GM21786 (cell line): Measurements from ENCODE around the gene ZNF142.

Experiments used
- ATAC-seq: cut with Tn5 transposase; IDR thresholded peaks from one replicate; pipeline ENCODE4 v1.9.1; 2021; ENCODE audit not compliant: unreplicated experiment

The ZNF142 gene

GRCh38 chr2:218655751-218656150 lies 3.7 kb downstream of the ZNF142 start:
- no peak for ATAC-seq

GRCh38 chr2:218648787-218649100 lies 10.7 kb downstream of the ZNF142 start:
- ATAC-seq, result no peak

GRCh38 chr2:218648088-218648786 lies 11.2 kb downstream of the ZNF142 start:
- no peak for ATAC-seq

- ATAC-seq, result peak; percentile 85
Measured at GRCh38 chr2:218645126-218645525, 14.3 kb downstream of the ZNF142 start.

GRCh38 chr2:218644721-218645120 lies 14.7 kb downstream of the ZNF142 start:
- no peak for ATAC-seq

GRCh38 chr2:218643751-218644310 lies 15.6 kb downstream of the ZNF142 start:
- ATAC-seq, result no peak

- no peak for ATAC-seq
Measured at GRCh38 chr2:218642786-218643185, 16.6 kb downstream of the ZNF142 start.

- no peak for ATAC-seq
Measured at GRCh38 chr2:218642121-218642656, 17.2 kb downstream of the ZNF142 start.

GRCh38 chr2:218638372-218638771 lies 21.1 kb downstream of the ZNF142 start:
- ATAC-seq, result no peak

- ATAC-seq, result no peak
Measured at GRCh38 chr2:218635719-218636118, 23.7 kb downstream of the ZNF142 start.

GRCh38 chr2:218631837-218632236 lies 27.6 kb downstream of the ZNF142 start:
- no peak for ATAC-seq

GRCh38 chr2:218627939-218628338 lies 31.5 kb downstream of the ZNF142 start:
- ATAC-seq, result no peak

- ATAC-seq, result no peak
Measured at GRCh38 chr2:218626369-218626768, 33.1 kb downstream of the ZNF142 start.

- ATAC-seq, result no peak
Measured at GRCh38 chr2:218623366-218623705, 36.1 kb downstream of the ZNF142 start.

- no peak for ATAC-seq
Measured at GRCh38 chr2:218622606-218623365, 36.6 kb downstream of the ZNF142 start.

GRCh38 chr2:218621007-218621406 lies 38.4 kb downstream of the ZNF142 start:
- ATAC-seq, result no peak

- ATAC-seq, result no peak
Measured at GRCh38 chr2:218618102-218618860, 41.1 kb downstream of the ZNF142 start.

GRCh38 chr2:218615868-218616315 lies 43.5 kb downstream of the ZNF142 start:
- ATAC-seq, result no peak

GRCh38 chr2:218607436-218608115 lies 51.8 kb downstream of the ZNF142 start, which contains the start of gene PLCD4:
PLCD4 (plus strand) TSS chr2:218607899; CDS start chr2:218615740, 7,841 bp downstream.
- no peak for ATAC-seq

GRCh38 chr2:218605432-218605831 lies 54.0 kb downstream of the ZNF142 start:
- ATAC-seq, result no peak
